HepG2 (cell line): ENCODE measurements around the gene WDHD1. TPM values are rescaled to one million over a fixed set of nuclear protein-coding genes. Genes with fewer than 3 reads are reported as not detected.
A peak's percentile ranks its signal among the peaks of the same experiment; 100 is the strongest.

Source experiments
- ATAC-seq: fragments of 200-7000 bp; cut with Tn5 transposase; 3 replicates; pipeline ENCODE4 v1.9.1; 2020; ENCODE audit warnings: mild to moderate bottlenecking, moderate library complexity
- BruUV-seq: library from RNA; stranded (reverse); fragments of 400-500 nt; replicated peaks from 2 replicates; lab custom pipeline; 2021; lab: Mats Ljungman, UMichigan
- CTCF ChIA-PET: fragments of 300-600 bp; formaldehyde crosslinking; extraction: SDS; loops from one replicate; lab custom pipeline; 2021; ENCODE audit warnings: low total read pairs, inconsistent platforms, low intra/inter-chr PET ratio; lab: Yijun Ruan, JAX
- POLR2A ChIA-PET: fragments of 350-600 bp; sonication (Branson Sonifier 250); formaldehyde crosslinking; loops from one replicate; lab custom pipeline; 2020; ENCODE audit warnings: antibody characterized with exemption, inconsistent platforms; lab: Yijun Ruan, JAX
- DNase-seq: peaks from one replicate; pipeline ENCODE4 v3.0.0-alpha.2; 2015; ENCODE audit warnings: low spot score
- FAIRE-seq: peaks from 3 replicates; lab custom pipeline; 2011; peaks lifted over from hg19 to GRCh38; lab: Jason Lieb, UNC
- H2AFZ ChIP-seq: one replicate; pipeline ENCODE4 v1.6.1; 2011; ENCODE audit warnings: low read length, inconsistent platforms
- H3K27ac ChIP-seq: fragments of 300-600 bp; 3 replicates; pipeline ENCODE4 v1.8.0; 2011; ENCODE audit warnings: mixed run types, mild to moderate bottlenecking, mixed read lengths, low read length, inconsistent platforms; ENCODE audit not compliant: insufficient read depth; ENCODE audit errors: extremely low read length
- H3K27me3 ChIP-seq, 2 experiments: fragments of 200-600 bp in 1 of 2; 2 replicates in 1 of 2; 3 replicates in 1 of 2; pipeline versions ENCODE4 v1.6.0 to v1.8.0; 2011; ENCODE audit warnings: low read length in 2 of 2, mild to moderate bottlenecking in 2 of 2, moderate library complexity in 2 of 2, inconsistent platforms in 1 of 2; ENCODE audit not compliant: insufficient read depth in 2 of 2, control insufficient read depth in 1 of 2
- H3K36me3 ChIP-seq, 2 experiments: fragments of 200-600 bp in 1 of 2; replicated peaks in 1 of 2; 2 replicates in 1 of 2; 3 replicates in 1 of 2; pipeline versions ENCODE4 v1.5.1 to v1.8.0; 2011; ENCODE audit warnings: low read length in 2 of 2, inconsistent platforms in 1 of 2; ENCODE audit not compliant: insufficient read depth in 2 of 2, control insufficient read depth in 1 of 2
- H3K4me1 ChIP-seq: 2 replicates; pipeline ENCODE4 v1.5.1; 2012; ENCODE audit warnings: low read length, inconsistent platforms; ENCODE audit not compliant: insufficient read depth
- H3K4me2 ChIP-seq: 2 replicates; pipeline ENCODE4 v1.6.0; 2011; ENCODE audit warnings: low read depth, low read length, inconsistent platforms
- H3K4me3 ChIP-seq, 3 experiments: fragments of 200-600 bp in 1 of 3; sonication (generic), shearing (Covaris generic) in 1 of 3; replicated peaks in 1 of 3; 2 replicates each; pipeline ENCODE4 v1.5.1; 2011 to 2016; ENCODE audit warnings: low read length in 3 of 3, inconsistent platforms in 2 of 3, low read depth in 2 of 3, mild to moderate bottlenecking in 2 of 3, control low read depth in 1 of 3, mixed read lengths in 1 of 3; ENCODE audit not compliant: insufficient read depth in 1 of 3
- H3K79me2 ChIP-seq: one replicate; pipeline ENCODE4 v1.6.1; 2011; ENCODE audit warnings: low read length, inconsistent platforms; ENCODE audit not compliant: insufficient read depth
- H3K9ac ChIP-seq: 2 replicates; pipeline ENCODE4 v1.6.0; 2011; ENCODE audit warnings: mild to moderate bottlenecking, low read depth, low read length, inconsistent platforms; ENCODE audit not compliant: insufficient read depth
- H3K9me3 ChIP-seq: 2 replicates; pipeline ENCODE4 v1.5.1; 2012; ENCODE audit warnings: mild to moderate bottlenecking, low read length
- H4K20me1 ChIP-seq: 2 replicates; pipeline ENCODE4 v1.6.0; 2011; ENCODE audit warnings: inconsistent platforms, mild to moderate bottlenecking, low read length, moderate library complexity; ENCODE audit not compliant: insufficient read depth
- ADNP ChIP-seq: sonication (generic); formaldehyde crosslinking; IDR thresholded peaks from 2 replicates; pipeline ENCODE4 v1.4.0; 2020; ENCODE audit warnings: missing genetic modification reagents
- BORCS8-MEF2B ChIP-seq: sonication (generic); formaldehyde crosslinking; IDR thresholded peaks from 2 replicates; pipeline ENCODE4 v1.8.0; 2022; ENCODE audit warnings: mild to moderate bottlenecking, missing genetic modification reagents
- ELF4 ChIP-seq: sonication (generic); formaldehyde crosslinking; IDR thresholded peaks from 2 replicates; pipeline ENCODE4 v1.5.0; 2020; ENCODE audit warnings: missing genetic modification reagents, mild to moderate bottlenecking, moderate library complexity, borderline replicate concordance
- GLI4 ChIP-seq: sonication (generic); formaldehyde crosslinking; IDR thresholded peaks from 2 replicates; pipeline ENCODE4 v1.5.1; 2020; ENCODE audit warnings: missing genetic modification reagents, mild to moderate bottlenecking, moderate library complexity, borderline replicate concordance
- MEIS2 ChIP-seq: sonication (generic); formaldehyde crosslinking; IDR thresholded peaks from 2 replicates; pipeline ENCODE4 v1.9.0; 2021; ENCODE audit warnings: mild to moderate bottlenecking, missing genetic modification reagents
- NCOA1 ChIP-seq: sonication (generic); formaldehyde crosslinking; IDR thresholded peaks from 2 replicates; pipeline ENCODE4 v1.9.0; 2021; ENCODE audit warnings: missing genetic modification reagents
- ONECUT2 ChIP-seq: sonication (generic); formaldehyde crosslinking; IDR thresholded peaks from 2 replicates; pipeline ENCODE4 v1.4.0; 2020; ENCODE audit warnings: missing genetic modification reagents
- PRDM15 ChIP-seq: sonication (generic); formaldehyde crosslinking; IDR thresholded peaks from 2 replicates; pipeline ENCODE4 v1.4.0; 2020; ENCODE audit warnings: missing genetic modification reagents
- SIN3B ChIP-seq: fragments of 150-350 bp; IDR thresholded peaks from 2 replicates; pipeline ENCODE4 v1.6.1; 2014; ENCODE audit warnings: low read length
- SRSF4 ChIP-seq: fragments of 200-400 bp; formaldehyde crosslinking; IDR thresholded peaks from one replicate; pipeline ENCODE4 v1.6.1; 2018; ENCODE audit warnings: mild to moderate bottlenecking, low read depth, low read length, moderate library complexity; ENCODE audit not compliant: poor library complexity, severe bottlenecking
- ZNF598 ChIP-seq: sonication (generic); formaldehyde crosslinking; IDR thresholded peaks from 2 replicates; pipeline ENCODE4 v1.5.1; 2020; ENCODE audit warnings: mild to moderate bottlenecking, missing genetic modification reagents, borderline replicate concordance
- ZNF703 ChIP-seq: sonication (generic); formaldehyde crosslinking; IDR thresholded peaks from 2 replicates; pipeline ENCODE4 v1.5.1; 2020; ENCODE audit warnings: missing genetic modification reagents, mild to moderate bottlenecking, moderate library complexity, borderline replicate concordance
- ZNF746 ChIP-seq: sonication (generic); formaldehyde crosslinking; IDR thresholded peaks from 2 replicates; pipeline ENCODE4 v1.8.0; 2022; ENCODE audit warnings: mild to moderate bottlenecking, missing genetic modification reagents
- WGBS: methylation state at CpG from one replicate; pipeline ENCODE4 v1.1.6; 2017; ENCODE audit warnings: low lambda C conversion rate; 5-methylcytosine and 5-hydroxymethylcytosine counted together
- in situ Hi-C: cut with HindIII; loops from 2 replicates; pipeline ENCODE4 v1.10.0; 2017; ENCODE audit warnings: low pct_unique_long_range_greater_than_20kb; ENCODE audit not compliant: extremely low pct_ligation_motif_present
- intact Hi-C: fragments of 100-400 bp; cut with micrococcal nuclease; formaldehyde crosslinking; loops from one replicate; pipeline ENCODE4 v1.10.0; 2022; ENCODE audit not compliant: unreplicated experiment
- polyA plus RNA-seq, 8 experiments: library from polyadenylated mRNA; depleted of rRNA in 3 of 8; stranded (reverse) in 7 of 8; unstranded in 1 of 8; fragments of >200 nt; fragmentation: Illumina TruSeq in 4 of 8; extraction: Trizol in 4 of 8; gene quantifications; 2 replicates each; pipeline versions ENCODE4 v1.2.1 to v1.2.3, GENCODE V29; 2011 to 2016; ENCODE audit warnings: low read depth in 4 of 8, missing spikeins in 1 of 8, mixed read lengths in 1 of 8; ENCODE audit not compliant: insufficient read depth in 1 of 8
- total RNA-seq, 5 experiments: library from RNA; depleted of rRNA; stranded (reverse); fragments of >200 nt; fragmentation: Illumina TruSeq; extraction: Trizol; gene quantifications; 2 replicates each; pipeline ENCODE4 v1.2.3, GENCODE V29; 2016; ENCODE audit warnings: low read depth in 1 of 5
- TF ChIP-seq, protein P1 (sequence below): IDR thresholded peaks from 2 replicates; pipeline ENCODE4 v1.6.1; 2012; ENCODE audit warnings: low read depth, low read length, improper control_type of control experiment
- TF ChIP-seq, protein P2 (sequence below): sonication (generic); formaldehyde crosslinking; IDR thresholded peaks from 2 replicates; pipeline ENCODE4 v1.5.0; 2020; ENCODE audit warnings: missing genetic modification reagents

WDHD1 gene
- total and polyA plus RNA-seq, 2 of the 13 experiments (the other 11 are each of a cell fraction or from before 2014, with no cell fraction given) = 5.5 to 27.5 TPM

DNA sequence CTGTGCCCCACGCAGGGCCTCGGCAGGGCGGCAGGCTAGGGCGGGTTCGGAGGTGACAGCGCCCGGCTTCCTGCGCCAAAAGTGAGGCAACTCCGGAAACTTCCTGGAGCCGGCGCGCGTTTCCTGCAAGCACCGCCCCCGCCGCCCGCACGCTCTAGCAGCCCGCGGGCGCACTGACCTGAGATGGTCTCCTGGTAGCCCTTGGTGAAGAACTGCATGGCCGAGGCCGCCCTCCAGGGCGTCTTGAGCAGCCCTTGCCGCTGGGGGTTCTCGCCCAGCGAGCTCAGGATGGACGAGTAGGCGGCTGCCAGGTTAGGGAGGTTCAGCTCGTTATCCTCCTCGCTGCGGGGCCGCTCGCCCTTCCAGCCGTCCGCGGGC lies 124.8 kb downstream of the WDHD1 start (continued):
- TF ChIP-seq SRSF4 (no peak), NCOA1 (peak; percentile 50; the same call in 1 of the 2 replicates)
- TF ChIP-seq, protein P1, sequence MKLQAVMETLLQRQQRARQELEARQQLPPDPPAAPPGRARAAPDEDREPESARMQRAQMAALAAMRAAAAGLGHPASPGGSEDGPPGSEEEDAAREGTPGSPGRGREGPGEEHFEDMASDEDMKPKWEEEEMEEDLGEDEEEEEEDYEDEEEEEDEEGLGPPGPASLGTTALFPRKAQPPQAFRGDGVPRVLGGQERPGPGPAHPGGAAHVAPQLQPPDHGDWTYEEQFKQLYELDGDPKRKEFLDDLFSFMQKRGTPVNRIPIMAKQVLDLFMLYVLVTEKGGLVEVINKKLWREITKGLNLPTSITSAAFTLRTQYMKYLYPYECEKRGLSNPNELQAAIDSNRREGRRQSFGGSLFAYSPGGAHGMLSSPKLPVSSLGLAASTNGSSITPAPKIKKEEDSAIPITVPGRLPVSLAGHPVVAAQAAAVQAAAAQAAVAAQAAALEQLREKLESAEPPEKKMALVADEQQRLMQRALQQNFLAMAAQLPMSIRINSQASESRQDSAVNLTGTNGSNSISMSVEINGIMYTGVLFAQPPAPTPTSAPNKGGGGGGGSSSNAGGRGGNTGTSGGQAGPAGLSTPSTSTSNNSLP = no peak

- no peaks in the 10 kb centered on the region; a peak in 1 of 5 replicates for H3K36me3 ChIP-seq
- peak overlapping the region; percentile 92 for H3K27ac ChIP-seq
- DNase-seq (no peak), FAIRE-seq (no peak), ATAC-seq (no peak)
- peak overlapping the region; percentile 82 to 98 (median 93) for H3K4me3 ChIP-seq
- in situ Hi-C loops (no loop called here), intact Hi-C loops (loop anchor here (5.0 to 10.0 kb wide), 4 partner anchors 41 to 337 kb away; partner anchors contain the start of gene SAMD4A)
- H3K9ac ChIP-seq = peak overlapping the region; percentile 84
- CTCF ChIA-PET = no interaction called here
- no TSS peak for BruUV-seq
- peaks cover 33% of the 10 kb centered on the region for H3K4me1 ChIP-seq
- POLR2A ChIA-PET = interaction anchor here (1.7 to 1.9 kb wide), 2 partner anchors 17 to 64 kb away, joined by 5 to 8 read pairs; no protein-coding TSS in a partner anchor
- peaks cover 2% of the 10 kb centered on the region; the same call in 1 of the 2 replicates for H4K20me1 ChIP-seq
- no peak overlapping the region for H2AFZ ChIP-seq
- peak overlapping the region; percentile 91 for H3K4me2 ChIP-seq
- no peaks in the 10 kb centered on the region; a peak in 1 of 5 replicates for H3K27me3 ChIP-seq
- no peaks in the 10 kb centered on the region for H3K9me3 ChIP-seq
- H3K79me2 ChIP-seq = peaks cover 25% of the 10 kb centered on the region
- under 1% methylated on average over 12 of the region's 42 CpGs for WGBS
- TF ChIP-seq ZNF703 (CRISPR knock-in tag) (peak; percentile 40; the same call in 1 of the 2 replicates), MEIS2 (CRISPR knock-in tag) (no peak), ONECUT2 (CRISPR knock-in tag) (no peak), PRDM15 (CRISPR knock-in tag) (0 out of 2 replicates have a peak, but pooled peaks have one; percentile 5), ELF4 (0 out of 2 replicates have a peak, but pooled peaks have one; percentile 14), SIN3B (no peak), ADNP (CRISPR knock-in tag) (no peak), ZNF598 (no peak), ZNF746 (CRISPR knock-in tag) (peak; percentile 10; the same call in 1 of the 2 replicates), GLI4 (CRISPR knock-in tag) (no peak), BORCS8-MEF2B (CRISPR knock-in tag) (no peak)
- TF ChIP-seq, protein P2, sequence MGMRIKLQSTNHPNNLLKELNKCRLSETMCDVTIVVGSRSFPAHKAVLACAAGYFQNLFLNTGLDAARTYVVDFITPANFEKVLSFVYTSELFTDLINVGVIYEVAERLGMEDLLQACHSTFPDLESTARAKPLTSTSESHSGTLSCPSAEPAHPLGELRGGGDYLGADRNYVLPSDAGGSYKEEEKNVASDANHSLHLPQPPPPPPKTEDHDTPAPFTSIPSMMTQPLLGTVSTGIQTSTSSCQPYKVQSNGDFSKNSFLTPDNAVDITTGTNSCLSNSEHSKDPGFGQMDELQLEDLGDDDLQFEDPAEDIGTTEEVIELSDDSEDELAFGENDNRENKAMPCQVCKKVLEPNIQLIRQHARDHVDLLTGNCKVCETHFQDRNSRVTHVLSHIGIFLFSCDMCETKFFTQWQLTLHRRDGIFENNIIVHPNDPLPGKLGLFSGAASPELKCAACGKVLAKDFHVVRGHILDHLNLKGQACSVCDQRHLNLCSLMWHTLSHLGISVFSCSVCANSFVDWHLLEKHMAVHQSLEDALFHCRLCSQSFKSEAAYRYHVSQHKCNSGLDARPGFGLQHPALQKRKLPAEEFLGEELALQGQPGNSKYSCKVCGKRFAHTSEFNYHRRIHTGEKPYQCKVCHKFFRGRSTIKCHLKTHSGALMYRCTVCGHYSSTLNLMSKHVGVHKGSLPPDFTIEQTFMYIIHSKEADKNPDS = no peak
These were observed 125.3 kb downstream of the WDHD1 start for GRCh38 chr14:54901380-54902142.
